Prostate gland (tissue), 2 donors: ENCODE measurements around the gene LAMA3. TPM values are rescaled to one million over a fixed set of nuclear protein-coding genes. Genes with fewer than 3 reads are reported as not detected.

ENCODE experiments used
- DNase-seq: peaks from one replicate; pipeline ENCODE4 v3.0.0-alpha.2; 2019; ENCODE audit warnings: low spot score
- H3K27ac ChIP-seq, 2 donors: fragments of 200-600 bp; sonication (generic); 2 replicates each; pipeline ENCODE4 v1.5.1; 2017 to 2019
- H3K27me3 ChIP-seq: fragments of 200-600 bp; sonication (generic); replicated peaks from 2 replicates; pipeline ENCODE4 v1.5.1; 2019; ENCODE audit not compliant: insufficient read depth
- H3K36me3 ChIP-seq, 2 donors: fragments of 200-600 bp; sonication (generic); 1 replicate in 1 of 2; 2 replicates in 1 of 2; pipeline versions ENCODE4 v1.5.1 to v1.8.1; 2017 to 2019
- H3K4me1 ChIP-seq: fragments of 200-600 bp; sonication (generic); replicated peaks from 2 replicates; pipeline ENCODE4 v1.5.1; 2019
- H3K4me3 ChIP-seq, 2 donors: fragments of 200-600 bp; sonication (generic); 2 replicates each; pipeline ENCODE4 v1.5.1; 2017 to 2019
- H3K9me3 ChIP-seq: fragments of 200-600 bp; sonication (generic); 2 replicates; pipeline ENCODE4 v1.5.1; 2017
- CTCF ChIP-seq, 4 experiments: fragments of 200-600 bp in 2 of 4; fragments of 450-650 bp in 2 of 4; sonication (generic) in 2 of 4; IDR thresholded peaks; 1 replicate in 3 of 4; 2 replicates in 1 of 4; pipeline ENCODE4 v1.5.1; 2016 to 2019; ENCODE audit warnings: antibody characterized with exemption in 4 of 4, mild to moderate bottlenecking in 2 of 4, moderate library complexity in 2 of 4
- POLR2A ChIP-seq: fragments of 450-650 bp; IDR thresholded peaks from one replicate; pipeline ENCODE4 v1.6.1; 2016; ENCODE audit warnings: antibody characterized with exemption, mild to moderate bottlenecking
- POLR2AphosphoS5 ChIP-seq: sonication (generic); formaldehyde crosslinking; IDR thresholded peaks from one replicate; pipeline ENCODE4 v1.6.1; 2017; ENCODE audit warnings: antibody characterized with exemption
- WGBS: methylation state at CpG from one replicate; pipeline ENCODE4 v1.1.5; 2018; 5-methylcytosine and 5-hydroxymethylcytosine counted together
- intact Hi-C: fragments of 100-400 bp; cut with DNase I; formaldehyde crosslinking; loops from one replicate; pipeline ENCODE4 v1.14.2; 2022
- total RNA-seq, 2 donors: library from RNA; depleted of rRNA; stranded (reverse); fragments of >200 nt; gene quantifications; one replicate each; pipeline ENCODE4 v1.1.0, GENCODE V29; 2016

Gene LAMA3
- total RNA-seq, 2 donors from 2014 or later = 31.3 to 35.9 TPM

DNA sequence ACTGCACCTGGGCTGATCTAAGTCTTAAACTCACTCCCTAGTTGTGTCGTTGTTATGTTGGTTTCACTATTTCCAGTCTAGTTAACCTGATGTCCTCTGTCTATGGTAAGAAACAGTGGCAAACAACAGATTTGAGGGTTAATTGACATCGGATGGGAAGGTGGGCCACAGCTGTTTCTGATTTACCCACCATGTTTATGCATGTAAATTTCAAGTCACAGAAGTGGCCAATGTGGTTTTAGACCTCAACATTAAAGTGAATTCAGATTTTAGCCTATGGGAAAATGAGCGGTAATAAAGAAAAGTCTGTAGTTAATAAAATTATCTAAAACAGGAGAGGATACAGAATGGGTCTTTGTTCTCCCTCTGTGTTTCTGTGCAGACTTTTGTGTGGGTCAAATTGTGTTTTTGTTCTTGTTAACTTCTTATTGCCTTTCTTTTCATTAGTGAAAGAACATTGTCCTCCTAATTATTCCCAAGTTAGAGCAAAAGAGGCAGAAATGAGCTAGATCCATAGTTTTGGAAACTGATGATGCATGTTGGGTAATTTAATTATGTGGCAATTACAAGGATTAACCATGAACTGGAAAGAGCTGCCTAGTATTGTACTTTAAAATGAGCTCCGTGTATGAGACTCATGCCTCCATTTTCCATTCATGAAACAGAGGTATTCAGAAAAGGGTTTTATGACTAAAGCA lies 83.2 kb downstream of the LAMA3 start:
- Histone ChIP-seq H3K9me3 (no peaks in the 10 kb centered on the region), H3K4me3 (no peak overlapping the region), H3K4me1 (no peaks in the 10 kb centered on the region), H3K27me3 (no peaks in the 10 kb centered on the region), H3K36me3 (no peaks in the 10 kb centered on the region), H3K27ac (no peak overlapping the region)
- DNase-seq = no peak
- 72% methylated on average over 4 of the region's 4 CpGs for WGBS
- TF ChIP-seq POLR2A = no peak
- no peak for TF ChIP-seq POLR2AphosphoS5
- no peak for TF ChIP-seq CTCF (IDR thresholded peaks at IDR 0.05)
- intact Hi-C loops = no loop called here

GRCh38 chr18:23776306-23776705 lies 87.1 kb downstream of the LAMA3 start:
- TF ChIP-seq POLR2A = no peak
- no peak for TF ChIP-seq POLR2AphosphoS5
- no peak for TF ChIP-seq CTCF (IDR thresholded peaks at IDR 0.05)
- no peak for DNase-seq
- H3K9me3 ChIP-seq = no peaks in the 10 kb centered on the region
- intact Hi-C loops = no loop called here
- H3K4me3 ChIP-seq = no peak overlapping the region
- H3K36me3 ChIP-seq = no peaks in the 10 kb centered on the region
- H3K27me3 ChIP-seq = no peaks in the 10 kb centered on the region
- H3K4me1 ChIP-seq = no peaks in the 10 kb centered on the region
- no peak overlapping the region for H3K27ac ChIP-seq
- WGBS = 58% methylated on average over 3 of the region's 3 CpGs

DNA sequence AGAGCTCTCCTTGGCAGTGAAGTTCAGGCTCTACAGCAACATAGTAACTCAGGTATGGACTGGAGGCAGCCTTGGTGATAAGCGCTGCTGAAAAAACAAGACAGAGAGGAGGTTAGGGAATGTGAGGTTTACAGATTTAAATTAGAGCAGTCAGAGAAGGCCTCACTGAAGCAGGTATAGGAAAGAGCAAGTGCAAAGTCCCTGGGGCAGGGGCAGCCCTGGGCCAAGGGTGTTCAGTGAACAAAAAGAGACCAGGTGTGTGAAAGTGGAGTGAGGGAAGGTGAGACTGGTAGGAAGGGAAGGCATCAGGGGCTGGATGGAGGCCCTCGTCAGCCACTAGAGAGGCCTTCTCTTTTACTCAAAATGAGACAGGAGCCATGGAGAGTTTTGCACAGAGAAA lies 89.6 kb downstream of the LAMA3 start:
- Histone ChIP-seq H3K4me3 (no peak overlapping the region), H3K4me1 (no peaks in the 10 kb centered on the region), H3K36me3 (no peaks in the 10 kb centered on the region), H3K27ac (no peak overlapping the region), H3K9me3 (no peaks in the 10 kb centered on the region), H3K27me3 (no peaks in the 10 kb centered on the region)
- intact Hi-C loops = no loop called here
- no peak for DNase-seq
- WGBS = 93% methylated on average over 2 of the region's 2 CpGs
- no peak for TF ChIP-seq POLR2A
- no peak for TF ChIP-seq CTCF (IDR thresholded peaks at IDR 0.05)
- no peak for TF ChIP-seq POLR2AphosphoS5

DNA sequence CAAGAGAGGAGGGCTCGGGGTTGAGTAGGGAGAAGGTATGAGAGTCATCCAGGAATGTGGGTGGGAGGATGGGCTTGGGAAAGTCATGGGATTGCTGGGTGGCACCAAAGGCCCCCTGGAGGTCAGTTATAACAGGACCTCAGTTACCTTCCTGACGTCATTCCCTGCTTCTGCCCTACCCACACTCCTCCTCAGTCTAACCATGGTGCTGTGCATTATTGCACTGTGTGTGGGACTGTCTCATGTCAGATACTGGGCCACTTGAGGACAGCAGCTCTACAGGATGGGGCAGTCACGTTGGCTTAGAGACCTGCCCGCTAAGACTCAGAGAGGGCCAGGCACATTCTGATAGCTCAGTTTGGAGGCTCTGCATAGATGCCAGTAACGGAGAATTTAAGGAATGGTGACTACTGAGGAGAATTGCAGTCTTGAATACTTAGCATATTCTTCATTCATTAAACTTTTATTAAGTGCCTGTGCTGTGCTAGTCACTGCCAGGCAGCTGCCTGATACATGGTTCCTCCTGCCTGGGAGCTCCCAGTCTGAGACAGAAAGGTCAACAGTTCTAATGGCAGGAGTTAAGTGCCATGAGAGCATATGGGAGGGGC lies 90.5 kb downstream of the LAMA3 start:
- H3K27me3 ChIP-seq = no peaks in the 10 kb centered on the region
- no peaks in the 10 kb centered on the region for H3K4me1 ChIP-seq
- TF ChIP-seq CTCF (IDR thresholded peaks at IDR 0.05) = no peak
- no peak for TF ChIP-seq POLR2AphosphoS5
- TF ChIP-seq POLR2A = no peak
- no peaks in the 10 kb centered on the region for H3K36me3 ChIP-seq
- 72% methylated on average over 5 of the region's 5 CpGs for WGBS
- no peak for DNase-seq
- H3K27ac ChIP-seq = no peak overlapping the region
- H3K9me3 ChIP-seq = no peaks in the 10 kb centered on the region
- no peak overlapping the region for H3K4me3 ChIP-seq
- intact Hi-C loops = no loop called here

GRCh38 chr18:23784832-23785245 lies 95.6 kb downstream of the LAMA3 start:
- Histone ChIP-seq H3K36me3 (no peaks in the 10 kb centered on the region), H3K4me3 (no peak overlapping the region), H3K4me1 (no peaks in the 10 kb centered on the region), H3K27me3 (no peaks in the 10 kb centered on the region), H3K27ac (no peak overlapping the region), H3K9me3 (no peaks in the 10 kb centered on the region)
- WGBS = 39% methylated on average over 1 of the region's 1 CpG
- TF ChIP-seq CTCF (IDR thresholded peaks at IDR 0.05) = no peak
- no peak for TF ChIP-seq POLR2AphosphoS5
- TF ChIP-seq POLR2A = no peak
- intact Hi-C loops = no loop called here
- no peak for DNase-seq
